NCI-H1694 treated with DMSO at 0.1 percent for 48 hours (cell line): ENCODE measurements around the gene PCDHAC1.

Experiments used
- DNase-seq: peaks from one replicate; lab custom pipeline; 2025; lab: John Stamatoyannopoulos, UW

Gene PCDHAC1

DNA sequence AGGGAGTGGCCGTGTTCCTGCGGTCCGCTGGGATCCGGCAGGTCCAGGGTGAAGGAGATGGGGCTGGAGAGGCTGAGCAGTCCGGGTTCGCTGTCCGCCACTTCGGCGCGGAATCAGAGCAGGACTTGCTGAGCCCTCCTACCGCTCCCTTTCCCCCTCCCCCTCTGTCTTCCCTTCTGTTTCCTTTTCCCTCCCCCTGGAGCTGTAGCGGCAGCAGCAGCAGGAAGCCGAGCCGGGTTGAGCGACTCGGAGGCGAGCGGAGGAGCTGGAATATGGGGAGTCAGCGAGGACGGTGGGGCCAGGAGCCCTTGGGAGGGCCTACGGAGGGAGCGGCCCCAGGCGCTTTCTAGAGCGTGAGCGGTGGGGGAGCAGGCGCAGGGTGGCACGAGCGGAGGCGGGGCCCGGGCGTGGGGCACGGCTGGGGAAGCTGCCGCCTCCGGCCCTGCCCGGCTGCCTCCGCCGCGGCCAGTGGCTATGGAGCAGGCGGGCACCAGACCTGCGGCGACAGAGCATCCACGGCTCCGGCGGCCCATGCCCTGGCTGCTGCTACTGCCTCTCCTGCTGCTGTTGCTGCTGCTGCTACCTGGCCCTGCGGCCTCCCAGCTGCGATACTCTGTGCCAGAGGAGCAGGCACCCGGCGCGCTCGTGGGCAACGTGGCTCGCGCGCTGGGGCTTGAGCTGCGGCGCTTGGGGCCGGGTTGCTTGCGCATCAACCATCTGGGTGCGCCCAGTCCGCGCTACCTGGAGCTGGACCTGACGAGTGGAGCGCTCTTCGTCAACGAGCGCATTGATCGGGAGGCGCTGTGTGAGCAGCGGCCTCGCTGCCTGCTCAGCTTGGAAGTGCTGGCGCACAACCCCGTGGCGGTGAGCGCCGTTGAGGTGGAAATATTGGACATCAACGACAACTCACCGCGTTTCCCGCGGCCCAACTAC is 40.5 kb downstream of the PCDHAC1 start, which contains the start of gene PCDHAC2:
PCDHAC2 (plus strand) TSS at position 184 of the 933 bp plus-strand sequence; CDS start at position 475, 291 bp downstream.
- peak; percentile 12 for DNase-seq

DNA sequence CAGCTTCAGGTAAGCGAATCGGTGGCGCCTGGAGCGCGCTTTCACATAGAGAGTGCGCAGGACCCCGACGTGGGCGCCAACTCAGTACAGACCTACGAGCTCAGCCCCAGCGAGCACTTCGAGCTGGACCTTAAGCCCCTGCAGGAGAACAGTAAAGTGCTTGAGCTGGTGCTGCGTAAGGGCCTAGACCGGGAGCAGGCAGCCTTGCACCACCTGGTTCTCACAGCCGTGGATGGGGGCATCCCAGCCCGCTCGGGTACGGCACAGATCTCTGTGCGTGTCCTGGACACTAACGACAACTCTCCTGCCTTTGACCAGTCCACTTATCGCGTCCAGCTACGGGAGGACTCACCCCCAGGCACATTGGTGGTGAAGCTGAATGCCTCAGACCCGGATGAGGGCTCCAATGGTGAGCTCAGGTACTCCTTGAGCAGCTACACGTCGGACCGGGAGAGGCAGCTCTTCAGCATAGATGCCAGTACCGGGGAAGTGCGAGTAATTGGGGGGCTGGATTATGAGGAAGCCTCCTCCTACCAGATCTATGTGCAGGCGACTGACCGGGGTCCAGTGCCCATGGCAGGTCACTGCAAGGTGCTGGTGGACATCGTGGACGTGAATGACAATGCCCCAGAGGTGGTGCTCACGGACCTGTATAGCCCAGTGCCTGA is 41.3 kb downstream of the PCDHAC1 start:
- no peak for DNase-seq

GRCh38 chr5:140969880-140970279 is 43.8 kb downstream of the PCDHAC1 start:
- DNase-seq = no peak

GRCh38 chr5:140973550-140973949 is 47.5 kb downstream of the PCDHAC1 start:
- DNase-seq = no peak

DNA sequence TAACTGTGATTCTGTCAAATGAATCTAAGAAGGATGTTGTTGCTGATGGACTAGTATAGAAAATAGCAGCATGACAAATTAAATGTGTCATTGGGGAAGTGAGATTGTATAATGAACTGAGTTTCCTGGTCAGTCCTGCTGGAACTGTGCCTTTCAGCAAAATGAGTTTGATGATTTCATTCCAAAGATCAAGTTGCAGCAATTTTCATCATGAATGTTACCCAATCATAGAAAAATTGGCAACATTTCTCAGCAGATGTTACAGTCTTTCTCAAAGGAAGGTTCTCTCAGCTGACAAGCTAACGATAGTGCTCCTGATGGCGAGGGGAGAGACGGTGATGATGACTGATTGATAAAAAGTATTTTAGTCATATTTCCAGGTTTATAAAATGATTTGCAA is 50.9 kb downstream of the PCDHAC1 start:
- DNase-seq = no peak

- DNase-seq = no peak
Measured at GRCh38 chr5:140978260-140978659, 52.2 kb downstream of the PCDHAC1 start.

DNA sequence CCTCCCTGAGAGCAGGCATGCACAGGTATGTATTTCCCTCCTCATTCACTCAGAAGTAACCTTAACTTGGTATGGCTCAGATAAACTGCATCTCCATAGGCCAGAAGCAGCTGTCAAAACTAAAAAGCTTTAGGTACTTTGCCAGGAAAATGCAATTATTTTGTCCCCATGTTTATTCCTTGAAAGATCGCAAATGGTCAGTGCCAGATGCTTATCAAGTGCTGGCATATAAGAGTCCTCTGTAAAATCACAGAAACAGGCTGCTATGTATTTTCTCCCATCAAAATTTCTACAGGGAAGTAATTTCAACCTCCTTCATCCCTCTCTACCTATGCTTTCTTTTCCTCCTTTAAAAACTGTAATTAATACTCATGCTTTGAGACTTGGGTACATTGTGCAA is 52.9 kb downstream of the PCDHAC1 start:
- DNase-seq = no peak
